Loucy (cell line): ENCODE measurements around the gene MARK3.

Source experiments
- H2AFZ ChIP-seq: fragments of 200-600 bp; sonication (generic); 2 replicates; pipeline ENCODE4 v1.6.0; 2016; ENCODE audit warnings: antibody characterized with exemption, mild to moderate bottlenecking, low read length, moderate library complexity
- H3F3A ChIP-seq: fragments of 200-600 bp; 2 replicates; pipeline ENCODE4 v1.6.0; 2016; ENCODE audit warnings: antibody characterized with exemption, low read depth, mild to moderate bottlenecking
- H3K27me3 ChIP-seq: fragments of 200-600 bp; sonication (generic); 2 replicates; pipeline ENCODE4 v1.6.1; 2014; ENCODE audit warnings: low read length, mild to moderate bottlenecking; ENCODE audit not compliant: insufficient read depth, poor library complexity, severe bottlenecking
- H3K36me3 ChIP-seq: fragments of 200-600 bp; sonication (generic); 2 replicates; pipeline ENCODE4 v1.6.1; 2016; ENCODE audit warnings: low read length; ENCODE audit not compliant: insufficient read depth
- H3K4me1 ChIP-seq: fragments of 200-600 bp; sonication (generic); 2 replicates; pipeline ENCODE4 v1.5.1; 2014; ENCODE audit warnings: low read length, mild to moderate bottlenecking; ENCODE audit not compliant: insufficient read depth, poor library complexity, severe bottlenecking
- H3K4me2 ChIP-seq: fragments of 200-600 bp; sonication (generic); 2 replicates; pipeline ENCODE4 v1.6.0; 2014; ENCODE audit warnings: antibody characterized with exemption, low read length, low read depth, mild to moderate bottlenecking; ENCODE audit not compliant: poor library complexity, severe bottlenecking
- H3K4me3 ChIP-seq: fragments of 200-600 bp; sonication (generic); 2 replicates; pipeline ENCODE4 v1.5.1; 2014; ENCODE audit warnings: low read length, mild to moderate bottlenecking, mixed read lengths; ENCODE audit not compliant: poor library complexity, severe bottlenecking
- H3K79me2 ChIP-seq: fragments of 200-600 bp; sonication (generic); 2 replicates; pipeline ENCODE4 v1.6.1; 2014; ENCODE audit warnings: low read length; ENCODE audit not compliant: insufficient read depth
- H3K9ac ChIP-seq: fragments of 200-600 bp; sonication (generic); 2 replicates; pipeline ENCODE4 v1.6.0; 2014; ENCODE audit warnings: mild to moderate bottlenecking, low read depth, low read length, moderate library complexity; ENCODE audit not compliant: poor library complexity, severe bottlenecking
- H3K9me2 ChIP-seq: fragments of 200-600 bp; sonication (generic); replicated peaks from 2 replicates; pipeline ENCODE4 v1.6.1; 2016; ENCODE audit warnings: low read depth, low read length, mixed read lengths
- H3K9me3 ChIP-seq: fragments of 200-600 bp; sonication (generic); 2 replicates; pipeline ENCODE4 v1.6.1; 2014; ENCODE audit warnings: mild to moderate bottlenecking, antibody characterized with exemption, low read length, low read depth; ENCODE audit not compliant: insufficient read depth
- H4K20me1 ChIP-seq: fragments of 200-600 bp; sonication (generic); 2 replicates; pipeline ENCODE4 v1.6.0; 2014; ENCODE audit warnings: antibody characterized with exemption, low read length, mild to moderate bottlenecking; ENCODE audit not compliant: insufficient read depth, poor library complexity, severe bottlenecking
- CTCF ChIP-seq: fragments of 200-600 bp; sonication (generic); conservative IDR thresholded peaks from 2 replicates; pipeline ENCODE4 v1.5.1; 2014; ENCODE audit warnings: mild to moderate bottlenecking, antibody characterized with exemption, low read length
- EZH2phosphoT487 ChIP-seq: fragments of 200-600 bp; IDR thresholded peaks from 2 replicates; pipeline ENCODE4 v1.6.1; 2018; ENCODE audit warnings: antibody characterized with exemption, mild to moderate bottlenecking, moderate library complexity, borderline replicate concordance

The MARK3 gene

DNA sequence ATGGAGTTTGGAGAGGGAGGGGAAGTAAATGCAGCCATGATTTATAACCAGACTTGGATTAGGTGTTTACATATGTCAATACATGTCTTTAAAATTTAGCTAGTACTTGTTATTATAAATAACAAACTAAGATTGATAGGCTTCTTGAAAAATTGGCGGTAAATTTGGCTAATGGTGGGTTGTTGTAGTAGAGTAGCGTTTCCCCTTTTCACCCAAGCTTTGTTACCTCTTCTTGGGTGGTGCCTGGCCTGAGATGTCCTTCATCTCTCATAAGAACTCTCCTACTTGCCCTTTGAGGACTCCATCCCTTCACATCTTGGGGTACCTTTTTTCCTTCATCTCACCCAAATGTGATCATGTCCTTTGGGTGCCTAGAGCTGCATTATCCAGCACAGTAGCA, 11.2 kb downstream of the MARK3 start:
- no peaks in the 10 kb centered on the region for H3F3A ChIP-seq
- peak overlapping the region; percentile 53 for H3K4me2 ChIP-seq
- H3K36me3 ChIP-seq = no peaks in the 10 kb centered on the region
- no peak overlapping the region for H3K4me3 ChIP-seq
- no peaks in the 10 kb centered on the region for H3K9me2 ChIP-seq
- H3K79me2 ChIP-seq = peaks cover 100% of the 10 kb centered on the region
- no peaks in the 10 kb centered on the region for H3K9me3 ChIP-seq
- no peak overlapping the region for H2AFZ ChIP-seq
- TF ChIP-seq EZH2phosphoT487 = no peak
- no peak for TF ChIP-seq CTCF
- peaks cover 91% of the 10 kb centered on the region for H4K20me1 ChIP-seq
- no peak overlapping the region for H3K9ac ChIP-seq
- H3K27me3 ChIP-seq = no peaks in the 10 kb centered on the region
- H3K4me1 ChIP-seq = peaks cover 58% of the 10 kb centered on the region

DNA sequence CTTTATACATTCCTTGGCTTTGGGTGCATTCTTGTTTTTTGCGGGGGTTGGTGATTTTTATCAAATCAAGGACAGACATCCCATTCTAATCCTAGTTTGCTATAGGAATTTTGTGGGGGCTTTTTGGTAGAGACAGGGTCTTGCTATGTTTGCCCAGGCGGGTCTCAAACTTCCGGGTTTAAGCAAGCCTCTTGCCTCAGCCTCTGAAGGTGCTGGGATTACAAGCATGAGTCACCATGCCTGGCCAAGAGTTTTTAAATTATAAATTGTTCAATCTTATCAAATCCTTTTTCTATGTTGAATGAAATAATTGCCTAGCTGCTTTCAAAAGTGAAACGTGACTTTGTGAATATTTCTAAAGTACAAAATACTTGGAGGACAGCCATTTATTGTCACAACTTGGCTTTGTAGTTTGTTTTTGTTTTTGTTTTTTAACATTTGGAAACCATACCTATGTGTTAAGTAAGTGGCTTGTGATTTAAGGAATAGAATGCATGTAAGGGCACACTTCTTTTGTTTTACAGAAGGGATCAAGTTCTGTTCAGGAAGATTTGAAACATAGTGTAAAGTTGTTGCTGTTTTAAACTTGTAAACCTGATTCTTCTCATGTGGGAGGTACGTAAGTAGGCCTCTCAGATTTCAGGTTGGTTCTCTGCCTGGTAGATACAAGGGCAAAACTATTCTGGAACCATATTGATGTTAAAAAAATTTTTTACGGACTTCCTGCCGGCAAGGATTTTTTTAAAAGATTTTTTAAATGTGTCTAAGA, 13.4 kb downstream of the MARK3 start:
- Histone ChIP-seq H3K9me3 (no peaks in the 10 kb centered on the region), H3K9ac (no peak overlapping the region), H3F3A (no peaks in the 10 kb centered on the region), H3K79me2 (peaks cover 100% of the 10 kb centered on the region), H3K9me2 (no peaks in the 10 kb centered on the region), H2AFZ (no peak overlapping the region), H4K20me1 (peaks cover 89% of the 10 kb centered on the region), H3K4me1 (peaks cover 61% of the 10 kb centered on the region), H3K27me3 (no peaks in the 10 kb centered on the region), H3K36me3 (no peaks in the 10 kb centered on the region), H3K4me2 (no peak overlapping the region), H3K4me3 (no peak overlapping the region)
- no peak for TF ChIP-seq CTCF
- no peak for TF ChIP-seq EZH2phosphoT487

GRCh38 chr14:103400537-103400936, 15.3 kb downstream of the MARK3 start:
- Histone ChIP-seq H3K9me3 (no peaks in the 10 kb centered on the region), H3K36me3 (no peaks in the 10 kb centered on the region; the same call in 1 of the 2 replicates), H3K27me3 (no peaks in the 10 kb centered on the region), H4K20me1 (peaks cover 84% of the 10 kb centered on the region), H3K4me3 (no peak overlapping the region), H2AFZ (no peak overlapping the region), H3K9ac (no peak overlapping the region), H3K4me2 (no peak overlapping the region), H3F3A (no peaks in the 10 kb centered on the region), H3K4me1 (peaks cover 44% of the 10 kb centered on the region), H3K9me2 (no peaks in the 10 kb centered on the region), H3K79me2 (peaks cover 99% of the 10 kb centered on the region)
- TF ChIP-seq EZH2phosphoT487 (no peak), CTCF (no peak)
